Omental fat pad (tissue), 4 donors: ENCODE results near the gene ZNF697. TPM values are rescaled to one million over a fixed set of nuclear protein-coding genes. Genes with fewer than 3 reads are reported as not detected.

Experiments
- ATAC-seq: fragments of 150-250 bp; one replicate; pipeline ENCODE4 v1.9.1; 2016; ENCODE audit warnings: mild to moderate bottlenecking, moderate library complexity; ENCODE audit not compliant: low FRiP score
- DNase-seq: peaks from one replicate; pipeline ENCODE4 v3.0.0-alpha.2; 2019; ENCODE audit warnings: low spot score
- total RNA-seq, 4 donors: library from RNA; depleted of rRNA; stranded (reverse); fragments of >200 nt; gene quantifications; one replicate each; pipeline ENCODE4 v1.1.0, GENCODE V29; 2016
- TF ChIP-seq, protein P1 (sequence below), 3 donors: fragments of 450-650 bp; IDR thresholded peaks; one replicate each; pipeline ENCODE4 v1.5.1; 2016 to 2017; ENCODE audit warnings: antibody characterized with exemption in 3 of 3, mild to moderate bottlenecking in 3 of 3, moderate library complexity in 2 of 3

Gene ZNF697
- total RNA-seq, 4 donors from 2014 or later, result 6.5 to 13.1 (median 8.8) TPM

- ATAC-seq (no peak), DNase-seq (no peak)
- TF ChIP-seq, protein P1, sequence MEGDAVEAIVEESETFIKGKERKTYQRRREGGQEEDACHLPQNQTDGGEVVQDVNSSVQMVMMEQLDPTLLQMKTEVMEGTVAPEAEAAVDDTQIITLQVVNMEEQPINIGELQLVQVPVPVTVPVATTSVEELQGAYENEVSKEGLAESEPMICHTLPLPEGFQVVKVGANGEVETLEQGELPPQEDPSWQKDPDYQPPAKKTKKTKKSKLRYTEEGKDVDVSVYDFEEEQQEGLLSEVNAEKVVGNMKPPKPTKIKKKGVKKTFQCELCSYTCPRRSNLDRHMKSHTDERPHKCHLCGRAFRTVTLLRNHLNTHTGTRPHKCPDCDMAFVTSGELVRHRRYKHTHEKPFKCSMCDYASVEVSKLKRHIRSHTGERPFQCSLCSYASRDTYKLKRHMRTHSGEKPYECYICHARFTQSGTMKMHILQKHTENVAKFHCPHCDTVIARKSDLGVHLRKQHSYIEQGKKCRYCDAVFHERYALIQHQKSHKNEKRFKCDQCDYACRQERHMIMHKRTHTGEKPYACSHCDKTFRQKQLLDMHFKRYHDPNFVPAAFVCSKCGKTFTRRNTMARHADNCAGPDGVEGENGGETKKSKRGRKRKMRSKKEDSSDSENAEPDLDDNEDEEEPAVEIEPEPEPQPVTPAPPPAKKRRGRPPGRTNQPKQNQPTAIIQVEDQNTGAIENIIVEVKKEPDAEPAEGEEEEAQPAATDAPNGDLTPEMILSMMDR (IDR thresholded peaks at IDR 0.05), result no peak
These were observed 5.2 kb upstream of the ZNF697 start for GRCh38 chr1:119653135-119653838.

- ATAC-seq (no peak), DNase-seq (no peak)
- TF ChIP-seq, protein P1 (IDR thresholded peaks at IDR 0.05), result no peak
These were observed 4.5 kb upstream of the ZNF697 start for GRCh38 chr1:119652587-119652986.

GRCh38 chr1:119651641-119652040 lies 3.6 kb upstream of the ZNF697 start:
- ATAC-seq (no peak), DNase-seq (no peak)
- TF ChIP-seq, protein P1 (IDR thresholded peaks at IDR 0.05), result no peak

GRCh38 chr1:119651133-119651532 lies 3.1 kb upstream of the ZNF697 start:
- DNase-seq (no peak), ATAC-seq (no peak)
- TF ChIP-seq, protein P1 (IDR thresholded peaks at IDR 0.05), result no peak

- TF ChIP-seq, protein P1 (IDR thresholded peaks at IDR 0.05), result no peak
- ATAC-seq (no peak), DNase-seq (no peak)
These were observed 546 bp upstream of the ZNF697 start for GRCh38 chr1:119648620-119649004.

GRCh38 chr1:119647228-119647733 lies 785 bp downstream of the ZNF697 start:
- DNase-seq, result peak; percentile 27
- ATAC-seq, result no peak
- TF ChIP-seq, protein P1 (IDR thresholded peaks at IDR 0.05), result no peak
